BE2C (cell line): ENCODE results near the gene ZNF554.

ENCODE experiments used
- DNase-seq: peaks from one replicate; pipeline ENCODE4 v3.0.0-alpha.2; 2020
- H3K27me3 ChIP-seq: fragments of 250-450 bp; sonication (Bioruptor Pico); 2 replicates; pipeline ENCODE4 v1.5.1; 2020; ENCODE audit warnings: mild to moderate bottlenecking
- H3K36me3 ChIP-seq: fragments of 250-450 bp; sonication (Bioruptor Pico); 2 replicates; pipeline ENCODE4 v1.5.1; 2020; ENCODE audit warnings: mild to moderate bottlenecking
- H3K4me1 ChIP-seq: fragments of 250-450 bp; sonication (Bioruptor Pico); 2 replicates; pipeline ENCODE4 v1.5.1; 2020
- H3K4me3 ChIP-seq: 2 replicates; pipeline ENCODE4 v1.5.1; 2011; ENCODE audit warnings: low read depth, low read length
- H3K9me3 ChIP-seq: fragments of 250-450 bp; sonication (Bioruptor Pico); 2 replicates; pipeline ENCODE4 v1.5.1; 2020
- CTCF ChIP-seq: IDR thresholded peaks from 2 replicates; pipeline ENCODE4 v1.5.1; 2012; ENCODE audit warnings: mild to moderate bottlenecking, low read depth, low read length

Gene ZNF554

GRCh38 chr19:2834294-2834871, 14.7 kb downstream of the ZNF554 start:
- DNase-seq, result no peak
- H3K9me3 ChIP-seq, result peaks cover 16% of the 10 kb centered on the region
- no peak overlapping the region for H3K4me3 ChIP-seq
- H3K36me3 ChIP-seq, result no peaks in the 10 kb centered on the region
- H3K4me1 ChIP-seq, result no peaks in the 10 kb centered on the region
- no peak for TF ChIP-seq CTCF
- no peaks in the 10 kb centered on the region for H3K27me3 ChIP-seq

- H3K4me1 ChIP-seq, result no peaks in the 10 kb centered on the region
- no peaks in the 10 kb centered on the region for H3K27me3 ChIP-seq
- no peak overlapping the region for H3K4me3 ChIP-seq
- no peak for TF ChIP-seq CTCF
- H3K9me3 ChIP-seq, result peaks cover 16% of the 10 kb centered on the region
- no peak for DNase-seq
- no peaks in the 10 kb centered on the region for H3K36me3 ChIP-seq
Observed at GRCh38 chr19:2837430-2837829, 17.8 kb downstream of the ZNF554 start.

GRCh38 chr19:2840794-2841791, 21.4 kb downstream of the ZNF554 start, which contains the start of gene ZNF555:
ZNF555 (plus strand) TSS chr19:2841475; CDS start chr19:2841573, 98 bp downstream.
- no peaks in the 10 kb centered on the region for H3K4me1 ChIP-seq
- H3K36me3 ChIP-seq, result peaks cover 3% of the 10 kb centered on the region; the same call in 1 of the 2 replicates
- peak; percentile 46 for TF ChIP-seq CTCF
- H3K9me3 ChIP-seq, result no peaks in the 10 kb centered on the region; the same call in none of the 2 replicates
- DNase-seq, result peak; percentile 98
- H3K4me3 ChIP-seq, result peak within 1 kb of the TSS; percentile 77
- no peaks in the 10 kb centered on the region for H3K27me3 ChIP-seq

- Histone ChIP-seq H3K27me3 (no peaks in the 10 kb centered on the region), H3K9me3 (no peaks in the 10 kb centered on the region; the same call in none of the 2 replicates), H3K36me3 (peaks cover 3% of the 10 kb centered on the region; the same call in 1 of the 2 replicates), H3K4me1 (no peaks in the 10 kb centered on the region), H3K4me3 (peak overlapping the region; percentile 77)
- no peak for TF ChIP-seq CTCF
- DNase-seq, result no peak
Observed at GRCh38 chr19:2841855-2842574, 22.3 kb downstream of the ZNF554 start.

GRCh38 chr19:2845107-2845506, 25.4 kb downstream of the ZNF554 start:
- no peak for TF ChIP-seq CTCF
- H3K4me1 ChIP-seq, result no peaks in the 10 kb centered on the region
- no peak for DNase-seq
- peaks cover 3% of the 10 kb centered on the region for H3K9me3 ChIP-seq
- no peaks in the 10 kb centered on the region for H3K27me3 ChIP-seq
- H3K4me3 ChIP-seq, result no peak overlapping the region
- H3K36me3 ChIP-seq, result peaks cover 3% of the 10 kb centered on the region; the same call in 1 of the 2 replicates
